ENCODE results near the gene NHLRC4.

Gene NHLRC4

DNA sequence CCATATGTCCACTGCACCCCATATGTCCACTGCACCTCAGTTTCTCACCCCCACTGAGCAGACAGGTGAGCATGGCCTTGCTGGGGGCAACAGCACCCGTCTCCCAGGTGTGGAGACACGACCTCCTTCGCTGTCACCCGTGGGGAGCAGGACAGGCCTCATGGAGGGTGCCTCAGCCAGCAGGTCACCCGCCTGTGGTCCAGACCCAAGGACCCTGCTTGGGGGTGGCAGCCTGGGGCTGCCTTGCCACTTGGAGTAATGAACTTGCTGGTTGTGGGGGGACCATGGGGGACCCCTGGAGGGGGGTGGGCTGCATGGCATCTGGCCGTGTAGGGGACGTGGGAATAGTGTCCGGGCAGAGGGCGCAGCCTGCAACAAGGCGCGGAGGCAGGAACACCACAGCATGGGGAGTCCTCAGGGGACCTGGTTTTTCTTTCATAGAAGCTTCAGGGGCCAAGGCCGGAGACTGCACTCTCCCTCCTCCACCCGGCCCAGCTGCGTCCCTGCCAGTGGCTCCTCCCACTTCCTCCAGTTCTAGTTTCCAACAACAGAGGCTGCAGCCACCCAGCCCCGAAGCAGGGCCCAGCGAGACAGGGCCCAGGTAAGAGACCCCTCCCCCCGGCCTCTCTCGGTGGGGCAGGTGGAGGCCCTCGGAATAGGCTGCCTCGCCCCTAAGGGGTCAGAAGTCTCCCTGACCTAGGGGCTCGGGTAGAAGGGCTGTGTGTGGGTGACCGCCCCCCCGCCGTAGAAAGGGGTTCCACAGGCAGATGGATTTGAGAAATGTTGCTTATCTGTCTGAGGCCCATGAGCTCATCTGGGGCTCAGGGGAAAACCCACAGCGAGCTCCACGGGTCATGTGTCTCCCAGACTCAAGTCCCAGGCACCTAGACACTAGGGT lies at the start of gene NHLRC4 (continued):
- TF ChIP-seq ZNF138 (tag by site-specific recombination; IDR thresholded peaks at IDR 0.05; ENCODE audit: borderline replicate concordance) (no peak), ZNF677 (tag by site-specific recombination; IDR thresholded peaks at IDR 0.05) (no peak), ZNF510 (tag by site-specific recombination; IDR thresholded peaks at IDR 0.05; ENCODE audit: insufficient replicate concordance) (no peak), ZBTB20 (tag by site-specific recombination; IDR thresholded peaks at IDR 0.05) (peak; percentile 68), EGR2 (tag by site-specific recombination; IDR thresholded peaks at IDR 0.05; ENCODE audit: low read depth) (no peak), KLF1 (tag by site-specific recombination; IDR thresholded peaks at IDR 0.05) (peak; percentile 35; the same call in 1 of the 2 replicates), ZNF169 (tag by site-specific recombination; IDR thresholded peaks at IDR 0.05) (no peak), ZNF311 (tag by site-specific recombination; IDR thresholded peaks at IDR 0.05; ENCODE audit: borderline replicate concordance) (no peak), ZNF133 (tag by site-specific recombination; IDR thresholded peaks at IDR 0.05) (no peak), ZNF48 (tag by site-specific recombination; IDR thresholded peaks at IDR 0.05) (no peak), ZNF473 (tag by site-specific recombination; IDR thresholded peaks at IDR 0.05) (no peak), ZNF184 (tag by site-specific recombination; IDR thresholded peaks at IDR 0.05) (no peak), ZNF660 (tag by site-specific recombination; IDR thresholded peaks at IDR 0.05) (0 out of 2 replicates have a peak, but pooled peaks have one; percentile 17), ZBTB48 (tag by site-specific recombination; IDR thresholded peaks at IDR 0.05) (peak; percentile 71; the same call in 1 of the 2 replicates), HOXA7 (CRISPR knock-in tag; IDR thresholded peaks at IDR 0.05; ENCODE audit: borderline replicate concordance) (no peak), ZNF777 (tag by site-specific recombination; IDR thresholded peaks at IDR 0.05; ENCODE audit: borderline replicate concordance) (no peak)
- TF ChIP-seq, protein P1, sequence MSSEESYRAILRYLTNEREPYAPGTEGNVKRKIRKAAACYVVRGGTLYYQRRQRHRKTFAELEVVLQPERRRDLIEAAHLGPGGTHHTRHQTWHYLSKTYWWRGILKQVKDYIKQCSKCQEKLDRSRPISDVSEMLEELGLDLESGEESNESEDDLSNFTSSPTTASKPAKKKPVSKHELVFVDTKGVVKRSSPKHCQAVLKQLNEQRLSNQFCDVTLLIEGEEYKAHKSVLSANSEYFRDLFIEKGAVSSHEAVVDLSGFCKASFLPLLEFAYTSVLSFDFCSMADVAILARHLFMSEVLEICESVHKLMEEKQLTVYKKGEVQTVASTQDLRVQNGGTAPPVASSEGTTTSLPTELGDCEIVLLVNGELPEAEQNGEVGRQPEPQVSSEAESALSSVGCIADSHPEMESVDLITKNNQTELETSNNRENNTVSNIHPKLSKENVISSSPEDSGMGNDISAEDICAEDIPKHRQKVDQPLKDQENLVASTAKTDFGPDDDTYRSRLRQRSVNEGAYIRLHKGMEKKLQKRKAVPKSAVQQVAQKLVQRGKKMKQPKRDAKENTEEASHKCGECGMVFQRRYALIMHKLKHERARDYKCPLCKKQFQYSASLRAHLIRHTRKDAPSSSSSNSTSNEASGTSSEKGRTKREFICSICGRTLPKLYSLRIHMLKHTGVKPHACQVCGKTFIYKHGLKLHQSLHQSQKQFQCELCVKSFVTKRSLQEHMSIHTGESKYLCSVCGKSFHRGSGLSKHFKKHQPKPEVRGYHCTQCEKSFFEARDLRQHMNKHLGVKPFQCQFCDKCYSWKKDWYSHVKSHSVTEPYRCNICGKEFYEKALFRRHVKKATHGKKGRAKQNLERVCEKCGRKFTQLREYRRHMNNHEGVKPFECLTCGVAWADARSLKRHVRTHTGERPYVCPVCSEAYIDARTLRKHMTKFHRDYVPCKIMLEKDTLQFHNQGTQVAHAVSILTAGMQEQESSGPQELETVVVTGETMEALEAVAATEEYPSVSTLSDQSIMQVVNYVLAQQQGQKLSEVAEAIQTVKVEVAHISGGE (tag by site-specific recombination; conservative IDR thresholded peaks at IDR 0.05; ENCODE audit: low read depth) = no peak
- TF ChIP-seq, protein P2, sequence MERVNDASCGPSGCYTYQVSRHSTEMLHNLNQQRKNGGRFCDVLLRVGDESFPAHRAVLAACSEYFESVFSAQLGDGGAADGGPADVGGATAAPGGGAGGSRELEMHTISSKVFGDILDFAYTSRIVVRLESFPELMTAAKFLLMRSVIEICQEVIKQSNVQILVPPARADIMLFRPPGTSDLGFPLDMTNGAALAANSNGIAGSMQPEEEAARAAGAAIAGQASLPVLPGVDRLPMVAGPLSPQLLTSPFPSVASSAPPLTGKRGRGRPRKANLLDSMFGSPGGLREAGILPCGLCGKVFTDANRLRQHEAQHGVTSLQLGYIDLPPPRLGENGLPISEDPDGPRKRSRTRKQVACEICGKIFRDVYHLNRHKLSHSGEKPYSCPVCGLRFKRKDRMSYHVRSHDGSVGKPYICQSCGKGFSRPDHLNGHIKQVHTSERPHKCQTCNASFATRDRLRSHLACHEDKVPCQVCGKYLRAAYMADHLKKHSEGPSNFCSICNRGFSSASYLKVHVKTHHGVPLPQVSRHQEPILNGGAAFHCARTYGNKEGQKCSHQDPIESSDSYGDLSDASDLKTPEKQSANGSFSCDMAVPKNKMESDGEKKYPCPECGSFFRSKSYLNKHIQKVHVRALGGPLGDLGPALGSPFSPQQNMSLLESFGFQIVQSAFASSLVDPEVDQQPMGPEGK (tag by site-specific recombination; IDR thresholded peaks at IDR 0.05) = peak; percentile 41; the same call in 1 of the 2 replicates
- TF ChIP-seq, protein P3, sequence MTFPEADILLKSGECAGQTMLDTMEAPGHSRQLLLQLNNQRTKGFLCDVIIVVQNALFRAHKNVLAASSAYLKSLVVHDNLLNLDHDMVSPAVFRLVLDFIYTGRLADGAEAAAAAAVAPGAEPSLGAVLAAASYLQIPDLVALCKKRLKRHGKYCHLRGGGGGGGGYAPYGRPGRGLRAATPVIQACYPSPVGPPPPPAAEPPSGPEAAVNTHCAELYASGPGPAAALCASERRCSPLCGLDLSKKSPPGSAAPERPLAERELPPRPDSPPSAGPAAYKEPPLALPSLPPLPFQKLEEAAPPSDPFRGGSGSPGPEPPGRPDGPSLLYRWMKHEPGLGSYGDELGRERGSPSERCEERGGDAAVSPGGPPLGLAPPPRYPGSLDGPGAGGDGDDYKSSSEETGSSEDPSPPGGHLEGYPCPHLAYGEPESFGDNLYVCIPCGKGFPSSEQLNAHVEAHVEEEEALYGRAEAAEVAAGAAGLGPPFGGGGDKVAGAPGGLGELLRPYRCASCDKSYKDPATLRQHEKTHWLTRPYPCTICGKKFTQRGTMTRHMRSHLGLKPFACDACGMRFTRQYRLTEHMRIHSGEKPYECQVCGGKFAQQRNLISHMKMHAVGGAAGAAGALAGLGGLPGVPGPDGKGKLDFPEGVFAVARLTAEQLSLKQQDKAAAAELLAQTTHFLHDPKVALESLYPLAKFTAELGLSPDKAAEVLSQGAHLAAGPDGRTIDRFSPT (tag by site-specific recombination; IDR thresholded peaks at IDR 0.05) = no peak
- TF ChIP-seq, protein P4, sequence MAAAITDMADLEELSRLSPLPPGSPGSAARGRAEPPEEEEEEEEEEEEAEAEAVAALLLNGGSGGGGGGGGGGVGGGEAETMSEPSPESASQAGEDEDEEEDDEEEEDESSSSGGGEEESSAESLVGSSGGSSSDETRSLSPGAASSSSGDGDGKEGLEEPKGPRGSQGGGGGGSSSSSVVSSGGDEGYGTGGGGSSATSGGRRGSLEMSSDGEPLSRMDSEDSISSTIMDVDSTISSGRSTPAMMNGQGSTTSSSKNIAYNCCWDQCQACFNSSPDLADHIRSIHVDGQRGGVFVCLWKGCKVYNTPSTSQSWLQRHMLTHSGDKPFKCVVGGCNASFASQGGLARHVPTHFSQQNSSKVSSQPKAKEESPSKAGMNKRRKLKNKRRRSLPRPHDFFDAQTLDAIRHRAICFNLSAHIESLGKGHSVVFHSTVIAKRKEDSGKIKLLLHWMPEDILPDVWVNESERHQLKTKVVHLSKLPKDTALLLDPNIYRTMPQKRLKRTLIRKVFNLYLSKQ (tag by site-specific recombination; IDR thresholded peaks at IDR 0.05; ENCODE audit: borderline replicate concordance) = no peak
- TF ChIP-seq, protein P5, sequence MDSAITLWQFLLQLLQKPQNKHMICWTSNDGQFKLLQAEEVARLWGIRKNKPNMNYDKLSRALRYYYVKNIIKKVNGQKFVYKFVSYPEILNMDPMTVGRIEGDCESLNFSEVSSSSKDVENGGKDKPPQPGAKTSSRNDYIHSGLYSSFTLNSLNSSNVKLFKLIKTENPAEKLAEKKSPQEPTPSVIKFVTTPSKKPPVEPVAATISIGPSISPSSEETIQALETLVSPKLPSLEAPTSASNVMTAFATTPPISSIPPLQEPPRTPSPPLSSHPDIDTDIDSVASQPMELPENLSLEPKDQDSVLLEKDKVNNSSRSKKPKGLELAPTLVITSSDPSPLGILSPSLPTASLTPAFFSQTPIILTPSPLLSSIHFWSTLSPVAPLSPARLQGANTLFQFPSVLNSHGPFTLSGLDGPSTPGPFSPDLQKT (IDR thresholded peaks at IDR 0.05; ENCODE audit: borderline replicate concordance, low read depth, low read length) = no peak
- TF ChIP-seq, protein P6, sequence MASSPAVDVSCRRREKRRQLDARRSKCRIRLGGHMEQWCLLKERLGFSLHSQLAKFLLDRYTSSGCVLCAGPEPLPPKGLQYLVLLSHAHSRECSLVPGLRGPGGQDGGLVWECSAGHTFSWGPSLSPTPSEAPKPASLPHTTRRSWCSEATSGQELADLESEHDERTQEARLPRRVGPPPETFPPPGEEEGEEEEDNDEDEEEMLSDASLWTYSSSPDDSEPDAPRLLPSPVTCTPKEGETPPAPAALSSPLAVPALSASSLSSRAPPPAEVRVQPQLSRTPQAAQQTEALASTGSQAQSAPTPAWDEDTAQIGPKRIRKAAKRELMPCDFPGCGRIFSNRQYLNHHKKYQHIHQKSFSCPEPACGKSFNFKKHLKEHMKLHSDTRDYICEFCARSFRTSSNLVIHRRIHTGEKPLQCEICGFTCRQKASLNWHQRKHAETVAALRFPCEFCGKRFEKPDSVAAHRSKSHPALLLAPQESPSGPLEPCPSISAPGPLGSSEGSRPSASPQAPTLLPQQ (tag by site-specific recombination; IDR thresholded peaks at IDR 0.05) = peak; percentile 73

Measured in HEK293 (cell line).